ENCODE data around the gene MRPS33. TPM values are rescaled to one million over a fixed set of nuclear protein-coding genes. Genes with fewer than 3 reads are reported as not detected.

The MRPS33 gene
- total RNA-seq, 1 donor = 9.4 TPM

- no peak for DNase-seq (ENCODE audit: low read depth in 2 of 3, low spot score in 2 of 3)
Measured at GRCh38 chr7:141012696-141013344, 1.9 kb downstream of the MRPS33 start.

- DNase-seq (ENCODE audit: low read depth in 2 of 3, low spot score in 2 of 3) = peak; percentile 56 to 90 (median 81)
Measured at GRCh38 chr7:141012044-141012685, 2.6 kb downstream of the MRPS33 start.

GRCh38 chr7:141011443-141011842, 3.3 kb downstream of the MRPS33 start:
- no peak for DNase-seq (ENCODE audit: low read depth in 2 of 3, low spot score in 2 of 3)

- DNase-seq (ENCODE audit: low read depth in 2 of 3, low spot score in 2 of 3) = no peak
Measured at GRCh38 chr7:141003172-141004065, 11.3 kb downstream of the MRPS33 start.

GRCh38 chr7:141001546-141001945, 13.2 kb downstream of the MRPS33 start:
- DNase-seq (ENCODE audit: low read depth in 2 of 3, low spot score in 2 of 3) = no peak

- no peak for DNase-seq (ENCODE audit: low read depth in 2 of 3, low spot score in 2 of 3)
Measured at GRCh38 chr7:141001122-141001521, 13.6 kb downstream of the MRPS33 start.

- DNase-seq (ENCODE audit: low read depth in 2 of 3, low spot score in 2 of 3) = no peak
Measured at GRCh38 chr7:140998715-140999114, 16.0 kb downstream of the MRPS33 start.

- no peak for DNase-seq (ENCODE audit: low read depth in 2 of 3, low spot score in 2 of 3)
Measured at GRCh38 chr7:140992422-140992821, 22.3 kb downstream of the MRPS33 start.

GRCh38 chr7:140990193-140990962, 24.4 kb downstream of the MRPS33 start:
- DNase-seq (ENCODE audit: low read depth in 2 of 3, low spot score in 2 of 3) = no peak

- DNase-seq (ENCODE audit: low read depth in 2 of 3, low spot score in 2 of 3) = no peak
Measured at GRCh38 chr7:140989068-140989467, 25.7 kb downstream of the MRPS33 start.

GRCh38 chr7:140983802-140984201, 30.9 kb downstream of the MRPS33 start:
- peak in 1 of 3 donors; percentile 46 for DNase-seq (ENCODE audit: low read depth in 2 of 3, low spot score in 2 of 3)

GRCh38 chr7:140982508-140982907, 32.2 kb downstream of the MRPS33 start:
- DNase-seq (ENCODE audit: low read depth in 2 of 3, low spot score in 2 of 3) = peak in 2 of 3 donors; percentile 73 to 95

- peak in 2 of 3 donors; percentile 14 to 16 for DNase-seq (ENCODE audit: low read depth in 2 of 3, low spot score in 2 of 3)
Measured at GRCh38 chr7:140981951-140982350, 32.8 kb downstream of the MRPS33 start.

- no peak for DNase-seq (ENCODE audit: low read depth in 2 of 3, low spot score in 2 of 3)
Measured at GRCh38 chr7:140977741-140978140, 37.0 kb downstream of the MRPS33 start.

GRCh38 chr7:140972876-140973829, 41.6 kb downstream of the MRPS33 start:
- DNase-seq (ENCODE audit: low read depth in 2 of 3, low spot score in 2 of 3) = no peak

GRCh38 chr7:140972344-140972743, 42.4 kb downstream of the MRPS33 start:
- no peak for DNase-seq (ENCODE audit: low read depth in 2 of 3, low spot score in 2 of 3)

GRCh38 chr7:140967438-140967837, 47.3 kb downstream of the MRPS33 start:
- no peak for DNase-seq (ENCODE audit: low read depth in 2 of 3, low spot score in 2 of 3)

GRCh38 chr7:140966561-140967233, 48.1 kb downstream of the MRPS33 start:
- DNase-seq (ENCODE audit: low read depth in 2 of 3, low spot score in 2 of 3) = no peak

GRCh38 chr7:140961117-140961516, 53.6 kb downstream of the MRPS33 start:
- no peak for DNase-seq (ENCODE audit: low read depth in 2 of 3, low spot score in 2 of 3)

All from hematopoietic multipotent progenitor cell (in vitro differentiated cells).